HG02981 (cell line): Measurements from ENCODE around the gene SLC19A3.
"Not testable (repeated sequence)": the region's sequence is repeated elsewhere in the genome, so short reads cannot be mapped to it uniquely, and the experiment has no call there.

ENCODE experiments used
- ATAC-seq: cut with Tn5 transposase; IDR thresholded peaks from one replicate; pipeline ENCODE4 v1.9.1; 2021; ENCODE audit warnings: mild to moderate bottlenecking, moderate library complexity; ENCODE audit not compliant: unreplicated experiment

SLC19A3 gene

GRCh38 chr2:227703961-227704360 lies 13.9 kb downstream of the SLC19A3 start:
- no peak for ATAC-seq

- ATAC-seq = no peak
Observed at GRCh38 chr2:227703280-227703732, 14.5 kb downstream of the SLC19A3 start.

GRCh38 chr2:227701556-227701955 lies 16.3 kb downstream of the SLC19A3 start:
- ATAC-seq = no peak

- ATAC-seq = no peak
Observed at GRCh38 chr2:227696990-227697679, 20.7 kb downstream of the SLC19A3 start.

GRCh38 chr2:227687189-227687588 lies 30.6 kb downstream of the SLC19A3 start:
- no peak for ATAC-seq

DNA sequence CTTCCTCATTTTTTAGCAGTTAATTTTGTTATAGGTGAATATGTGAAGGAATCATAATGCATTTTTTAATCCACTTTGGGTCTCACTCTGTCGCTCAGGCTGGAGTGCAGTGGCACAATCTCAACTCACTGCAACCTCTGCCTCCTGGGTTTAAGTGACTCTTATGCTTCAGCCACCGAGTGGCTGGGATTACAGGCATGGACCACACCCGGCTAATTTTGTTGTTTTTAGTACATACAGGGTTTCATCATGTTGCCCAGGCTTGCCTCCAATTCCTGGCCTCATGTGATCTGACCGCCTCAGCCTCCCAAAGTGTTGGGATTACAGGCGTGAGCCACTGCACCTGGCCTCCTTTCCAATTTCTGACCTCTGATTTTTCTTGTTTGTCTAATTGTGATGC lies 33.6 kb downstream of the SLC19A3 start:
- no peak for ATAC-seq

- ATAC-seq = no peak
Observed at GRCh38 chr2:227677928-227678327, 39.9 kb downstream of the SLC19A3 start.

DNA sequence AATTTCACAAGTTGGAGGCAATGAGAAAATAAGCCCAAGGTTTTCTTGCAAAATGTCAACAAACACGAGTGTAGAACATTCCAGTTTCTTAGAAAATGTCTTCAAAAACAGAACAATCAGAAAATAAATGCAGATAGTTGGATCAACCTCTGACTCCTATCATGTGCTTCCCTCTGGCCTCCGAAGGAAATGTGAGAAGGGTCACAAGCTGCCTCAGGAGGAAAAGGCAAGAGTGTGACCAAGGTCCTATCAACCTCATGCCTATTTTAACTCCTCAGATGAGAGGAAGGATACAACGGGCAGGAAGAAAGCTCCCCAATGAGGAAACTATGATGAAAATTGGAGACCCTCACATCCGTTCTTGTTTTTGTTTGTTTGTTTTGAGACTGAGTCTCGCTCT lies 43.3 kb downstream of the SLC19A3 start:
- ATAC-seq = no peak

DNA sequence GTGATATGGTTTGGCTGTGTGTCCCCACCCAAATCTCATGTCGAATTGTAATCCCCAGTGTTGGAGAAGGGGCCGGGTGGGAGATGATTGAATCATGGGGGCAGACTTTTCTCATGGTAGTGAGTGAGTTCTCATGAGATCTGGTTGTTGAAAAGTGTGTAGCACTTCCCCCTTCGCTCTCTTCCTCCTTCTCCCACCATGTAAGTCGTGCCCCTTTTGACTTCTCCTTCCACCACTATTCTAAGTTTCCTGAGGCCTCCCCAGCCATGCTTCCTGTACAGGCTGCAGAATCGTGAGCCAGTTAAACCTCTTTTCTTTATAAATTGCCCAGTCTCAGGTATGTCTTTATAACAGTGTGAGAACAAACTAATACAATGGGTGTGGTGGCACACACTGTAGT lies 44.2 kb downstream of the SLC19A3 start:
- not testable (repeated sequence) for ATAC-seq

GRCh38 chr2:227671170-227671905 lies 46.5 kb downstream of the SLC19A3 start:
- no peak for ATAC-seq

DNA sequence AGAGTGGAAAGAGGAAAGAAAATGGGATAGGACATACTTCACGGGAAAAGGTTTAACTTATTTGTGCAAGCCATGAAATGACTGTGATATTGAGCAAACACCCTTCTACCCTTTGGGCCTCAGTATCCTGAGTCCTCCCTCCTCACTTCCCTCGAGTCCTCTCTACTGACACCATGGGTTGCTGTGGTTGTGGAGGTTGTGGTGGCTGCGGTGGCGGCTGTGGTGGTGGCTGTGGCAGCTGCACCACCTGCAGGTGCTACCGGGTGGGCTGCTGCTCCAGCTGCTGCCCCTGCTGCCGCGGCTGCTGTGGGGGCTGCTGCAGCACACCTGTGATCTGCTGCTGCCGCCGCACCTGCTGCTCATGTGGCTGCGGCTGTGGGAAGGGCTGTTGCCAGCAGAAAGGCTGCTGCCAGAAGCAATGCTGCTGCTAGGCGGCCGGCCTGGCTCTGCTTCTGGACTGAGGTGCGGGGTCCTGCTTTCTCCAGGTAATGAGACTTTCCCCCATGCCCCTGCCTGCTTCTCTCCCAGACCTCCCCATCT lies 51.1 kb downstream of the SLC19A3 start, which contains the start of gene SCYGR5:
Gene SCYGR5 (plus strand): TSS at position 174 of the 540 bp plus-strand sequence. CDS start 0 bp downstream, at position 174.
- ATAC-seq = not testable (repeated sequence)

DNA sequence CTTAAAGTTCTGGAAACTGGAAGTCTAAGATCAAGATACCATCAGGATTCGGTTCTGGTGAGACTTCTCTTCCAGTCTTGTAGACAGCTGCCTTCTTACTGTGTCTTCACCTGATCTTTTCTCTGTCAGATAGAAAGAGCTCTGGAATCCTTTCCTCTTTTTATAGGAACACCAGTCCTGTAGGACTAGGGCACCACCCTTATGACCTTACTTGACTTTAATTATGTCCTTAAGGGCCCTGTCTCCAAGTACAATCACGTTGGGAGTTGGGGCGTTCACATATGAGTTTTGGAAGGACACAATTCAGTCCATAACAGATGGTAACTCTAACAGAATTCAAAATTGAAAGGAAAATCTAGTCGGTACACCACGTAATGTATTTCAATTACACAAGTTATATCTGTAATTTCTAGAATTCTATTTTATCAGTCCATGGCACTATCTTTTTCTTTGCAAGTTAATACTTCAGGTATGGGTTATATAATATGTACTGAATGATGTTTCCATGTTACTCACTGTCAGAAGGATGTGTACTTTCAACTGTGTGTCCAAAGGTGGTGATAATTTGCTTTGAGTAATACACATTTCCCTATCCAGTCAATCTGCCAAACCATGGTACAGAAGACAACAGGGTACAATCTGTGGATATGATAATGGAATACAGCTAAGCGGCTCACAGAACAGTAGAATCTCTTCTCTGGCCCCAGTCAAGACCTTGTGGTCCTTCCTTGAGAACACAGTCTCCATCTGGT lies 52.5 kb downstream of the SLC19A3 start:
- no peak for ATAC-seq

DNA sequence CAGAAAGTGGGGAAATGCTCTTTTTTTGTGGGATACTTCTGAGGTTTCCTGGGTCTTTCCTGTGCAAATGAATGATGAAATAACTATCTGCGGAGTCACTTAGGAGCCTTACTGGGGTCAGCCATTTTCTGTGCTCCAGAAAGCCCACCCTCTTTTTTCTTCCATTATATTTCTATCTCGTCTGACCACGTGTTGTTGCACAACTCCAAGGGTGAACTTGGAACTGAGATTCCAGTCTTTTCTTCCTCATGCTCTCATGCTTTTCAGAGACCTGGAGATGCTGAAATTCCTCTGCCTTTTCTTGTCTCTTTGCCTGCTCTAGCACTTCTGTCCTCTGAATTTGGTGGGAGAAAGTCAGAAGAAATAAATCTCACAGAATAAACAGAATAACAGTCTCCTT lies 56.0 kb downstream of the SLC19A3 start:
- ATAC-seq = no peak

- ATAC-seq = no peak
Observed at GRCh38 chr2:227661025-227661649, 56.7 kb downstream of the SLC19A3 start.

DNA sequence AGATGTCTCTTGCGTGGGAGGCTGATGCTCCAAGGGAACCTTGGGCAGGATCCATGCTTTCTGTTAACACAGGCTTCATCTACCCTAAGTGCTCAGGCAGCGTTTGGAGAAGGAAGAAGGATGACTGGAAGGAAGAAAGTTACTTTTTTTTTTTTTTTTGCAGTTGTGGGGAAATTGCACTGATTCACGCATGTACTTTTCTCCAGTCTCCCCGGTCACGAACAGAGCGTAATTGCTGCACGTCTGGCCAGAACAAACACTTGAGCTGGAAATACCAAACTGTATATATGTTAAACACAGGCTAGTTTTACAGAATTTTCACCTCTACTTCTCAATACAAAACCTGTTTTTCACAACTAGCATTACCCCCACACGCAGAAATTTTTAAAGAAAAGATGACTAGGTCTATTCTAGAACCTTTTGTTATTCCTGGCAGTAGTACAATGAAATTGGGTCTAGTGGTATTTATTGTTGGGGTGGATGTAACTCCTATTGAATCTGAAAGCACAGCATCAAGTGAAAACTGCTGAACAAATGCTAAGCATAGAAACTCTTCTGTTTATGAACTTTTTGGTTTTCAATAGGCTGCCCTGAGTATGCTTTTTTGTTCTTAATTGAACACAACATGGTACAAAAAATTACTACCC lies 60.5 kb downstream of the SLC19A3 start:
- ATAC-seq = no peak

DNA sequence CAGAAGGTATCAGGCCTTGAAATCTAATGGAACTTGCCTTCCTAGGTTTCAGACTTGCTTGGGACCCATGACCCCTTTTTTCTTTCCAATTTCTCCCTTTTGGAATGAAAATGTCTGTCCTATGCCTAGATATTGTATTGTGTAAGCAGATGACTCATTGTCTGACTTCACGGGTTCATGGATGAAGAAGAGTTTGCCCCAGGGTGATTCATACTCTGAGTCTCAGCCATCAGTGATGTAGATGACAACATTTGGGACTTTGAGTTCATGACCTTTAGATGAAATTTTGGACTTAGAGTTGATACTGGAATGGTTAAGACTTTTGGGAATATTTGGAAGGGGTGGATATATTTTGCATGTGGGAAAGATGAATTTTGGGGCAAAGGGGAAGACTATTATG lies 62.4 kb downstream of the SLC19A3 start:
- ATAC-seq = no peak

DNA sequence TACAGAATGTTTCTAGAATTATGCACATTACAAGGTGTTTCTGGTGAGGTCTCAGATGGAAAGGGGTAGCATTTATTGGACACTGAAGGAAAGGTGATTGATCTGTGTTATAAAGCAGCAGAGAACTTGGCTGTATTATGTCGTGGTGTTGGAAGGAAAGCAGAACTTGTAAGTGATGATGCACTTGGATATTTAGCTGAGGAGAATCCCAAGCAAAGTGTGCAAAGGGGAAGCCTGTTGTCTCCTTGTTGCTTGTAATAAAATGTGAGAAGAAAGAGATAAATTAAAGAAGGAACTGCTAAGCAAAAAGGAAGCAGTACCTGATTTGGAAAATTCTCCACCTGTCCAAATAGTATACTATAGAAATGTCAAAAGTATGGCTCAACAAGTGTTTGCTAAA lies 63.4 kb downstream of the SLC19A3 start:
- no peak for ATAC-seq

GRCh38 chr2:227653419-227653818 lies 64.4 kb downstream of the SLC19A3 start:
- no peak for ATAC-seq

- ATAC-seq = no peak
Observed at GRCh38 chr2:227643990-227644551, 73.8 kb downstream of the SLC19A3 start.

DNA sequence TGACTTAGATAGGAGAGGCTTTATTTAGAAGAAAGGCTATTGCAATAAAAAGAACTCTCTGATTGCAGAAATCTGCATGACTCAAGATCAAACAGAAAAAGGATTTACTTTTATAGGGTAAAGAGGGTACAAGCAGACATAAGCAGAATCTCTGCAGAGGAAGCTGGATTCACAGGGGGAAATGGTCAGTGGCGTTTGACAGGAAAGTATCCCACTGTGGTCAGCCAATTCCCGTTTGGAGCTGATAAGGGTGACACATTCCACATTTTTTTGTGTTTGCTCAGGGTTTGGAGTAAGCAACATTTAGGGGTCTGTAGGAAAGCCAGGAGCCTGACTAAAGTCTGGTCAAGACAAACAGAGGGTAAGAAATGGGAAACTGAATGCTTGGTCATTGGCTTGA lies 75.2 kb downstream of the SLC19A3 start:
- no peak for ATAC-seq
